Activated T-helper 1 cell treated with Interleukin-2 at 50 U/mL for 16 hours (primary cell): Measurements from ENCODE around the gene SLC45A2.
"Not testable (repeated sequence)": the region's sequence is repeated elsewhere in the genome, so short reads cannot be mapped to it uniquely, and the experiment has no call there.

ENCODE experiments used
- DNase-seq: peaks from one replicate; pipeline ENCODE4 v3.0.0-alpha.2; 2020; ENCODE audit warnings: low read depth

Gene SLC45A2

GRCh38 chr5:33984671-33985124 is at the start of gene SLC45A2:
Gene SLC45A2 (minus strand): TSS chr5:33984693. CDS start chr5:33984583, 110 bp downstream.
- no peak for DNase-seq

GRCh38 chr5:34031966-34032365 is 47.5 kb upstream of the SLC45A2 start:
- no peak for DNase-seq

GRCh38 chr5:34031117-34031516 is 46.6 kb upstream of the SLC45A2 start:
- DNase-seq, result no peak

- not testable (repeated sequence) for DNase-seq
Observed at GRCh38 chr5:34030585-34030984, 46.1 kb upstream of the SLC45A2 start.

GRCh38 chr5:34030048-34030447 is 45.6 kb upstream of the SLC45A2 start:
- DNase-seq, result no peak

- DNase-seq, result no peak
Observed at GRCh38 chr5:34028349-34028748, 43.9 kb upstream of the SLC45A2 start.

- no peak for DNase-seq
Observed at GRCh38 chr5:34026089-34026761, 41.7 kb upstream of the SLC45A2 start.

- no peak for DNase-seq
Observed at GRCh38 chr5:34022121-34022705, 37.7 kb upstream of the SLC45A2 start.

GRCh38 chr5:34021334-34021733 is 36.8 kb upstream of the SLC45A2 start:
- no peak for DNase-seq

- DNase-seq, result no peak
Observed at GRCh38 chr5:34020726-34021125, 36.2 kb upstream of the SLC45A2 start.

- DNase-seq, result no peak
Observed at GRCh38 chr5:34017254-34017653, 32.8 kb upstream of the SLC45A2 start.

- DNase-seq, result no peak
Observed at GRCh38 chr5:34016750-34017149, 32.3 kb upstream of the SLC45A2 start.

GRCh38 chr5:34016222-34016621 is 31.7 kb upstream of the SLC45A2 start:
- DNase-seq, result no peak

- DNase-seq, result no peak
Observed at GRCh38 chr5:34015120-34015822, 30.8 kb upstream of the SLC45A2 start.

GRCh38 chr5:34014626-34015025 is 30.1 kb upstream of the SLC45A2 start:
- no peak for DNase-seq

GRCh38 chr5:34013547-34013946 is 29.1 kb upstream of the SLC45A2 start:
- DNase-seq, result no peak

- DNase-seq, result no peak
Observed at GRCh38 chr5:34012791-34013190, 28.3 kb upstream of the SLC45A2 start.

- DNase-seq, result no peak
Observed at GRCh38 chr5:34011536-34011935, 27.0 kb upstream of the SLC45A2 start.

GRCh38 chr5:34010146-34010545 is 25.7 kb upstream of the SLC45A2 start:
- DNase-seq, result not testable (repeated sequence)

- DNase-seq, result no peak
Observed at GRCh38 chr5:34009610-34010009, 25.1 kb upstream of the SLC45A2 start.

- no peak for DNase-seq
Observed at GRCh38 chr5:34008802-34009201, 24.3 kb upstream of the SLC45A2 start.

GRCh38 chr5:34007621-34008600 is 23.4 kb upstream of the SLC45A2 start, which contains the start of gene AMACR:
Gene AMACR (minus strand): TSS chr5:34008050. CDS start chr5:34008019, 31 bp downstream.
- peak; percentile 84 for DNase-seq
